NCI-H128 (cell line): ENCODE data around the gene PARVA.

Experiments used
- DNase-seq: peaks from one replicate; lab custom pipeline; 2025; ENCODE audit not compliant: unreplicated experiment; lab: John Stamatoyannopoulos, UW

Gene PARVA

DNA sequence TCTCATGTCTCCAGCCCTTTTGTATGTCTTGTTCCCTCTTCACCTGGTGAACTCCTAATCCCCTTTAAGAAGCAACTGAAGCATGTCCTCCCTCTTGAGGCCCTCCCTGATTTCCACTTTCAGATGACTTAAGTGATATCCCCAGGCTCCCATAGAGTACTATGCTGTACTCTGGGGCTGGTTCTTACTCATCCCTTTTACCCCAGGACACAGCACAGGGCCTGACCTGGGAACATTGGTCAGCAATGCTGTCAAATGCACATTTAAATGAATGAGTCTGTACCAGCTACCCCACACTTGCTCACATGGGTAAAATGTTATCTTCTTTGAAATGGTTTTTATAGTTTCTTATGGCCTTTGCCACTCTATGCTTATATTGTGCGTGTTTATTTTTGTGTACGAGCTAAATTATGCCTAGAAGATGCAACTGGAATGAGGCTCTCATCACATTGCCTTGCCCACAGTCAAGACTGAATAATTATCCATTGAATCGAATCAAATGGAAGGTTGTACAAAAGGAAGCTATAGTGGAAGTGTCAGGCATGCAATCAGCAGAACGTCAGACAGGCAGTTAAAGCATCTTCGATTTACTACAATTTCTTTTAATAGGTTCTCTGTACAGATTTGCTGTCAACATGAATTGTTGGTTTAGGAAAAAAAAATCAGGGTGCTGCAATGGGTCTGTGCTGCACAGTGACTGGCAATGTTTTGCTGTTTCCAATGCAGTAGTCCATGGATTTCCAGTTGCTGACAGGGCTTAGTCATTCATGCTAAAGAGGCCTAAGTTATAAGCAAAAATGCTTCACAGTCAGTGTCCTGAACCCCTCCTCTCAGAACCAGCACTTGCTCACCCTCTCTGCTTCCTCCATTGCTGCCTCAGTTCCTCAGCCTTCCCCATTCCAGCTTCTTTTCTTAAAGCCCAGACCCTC is 79.5 kb downstream of the PARVA start:
- no peak for DNase-seq

DNA sequence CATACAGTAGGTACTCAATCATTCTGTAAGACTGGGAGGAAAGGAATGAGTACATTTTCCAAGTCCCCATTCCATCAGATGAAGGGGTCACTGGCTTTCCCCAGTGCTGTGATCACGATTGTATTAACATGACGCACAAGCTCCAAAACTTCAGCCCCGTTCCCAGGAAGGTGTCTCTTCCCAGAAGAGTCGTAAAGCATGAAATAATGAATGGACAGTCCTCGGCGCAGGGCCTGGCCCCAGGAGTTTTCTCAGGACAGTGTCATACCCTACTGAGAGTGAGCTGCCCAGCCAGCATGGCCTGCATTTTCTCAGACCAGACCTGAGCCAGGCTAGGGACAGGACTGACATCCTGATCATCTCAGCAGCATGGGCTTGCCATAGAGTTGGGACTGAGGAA is 80.7 kb downstream of the PARVA start:
- no peak for DNase-seq

GRCh38 chr11:12459374-12459773 is 82.0 kb downstream of the PARVA start:
- DNase-seq = no peak

- no peak for DNase-seq
Observed at GRCh38 chr11:12459865-12460444, 82.6 kb downstream of the PARVA start.

DNA sequence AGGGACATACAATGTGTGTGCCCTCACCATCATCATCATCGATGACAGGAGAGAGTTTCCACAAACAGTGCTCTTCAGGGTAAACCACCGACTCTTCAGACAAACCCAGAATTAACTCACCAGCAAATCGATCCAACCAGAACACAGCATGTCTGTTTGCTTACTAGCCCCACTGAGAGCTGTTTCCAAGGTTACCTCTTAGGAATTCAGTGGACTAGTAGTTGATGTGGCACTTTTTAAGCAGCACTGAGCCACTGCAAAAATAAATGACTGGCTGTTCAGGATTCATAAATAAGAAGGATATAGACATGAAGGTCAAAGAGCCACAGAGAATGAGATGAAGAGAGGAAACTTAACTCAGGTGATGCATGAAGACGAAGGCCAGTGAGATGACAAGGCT is 83.1 kb downstream of the PARVA start:
- no peak for DNase-seq

GRCh38 chr11:12461516-12461915 is 84.1 kb downstream of the PARVA start:
- DNase-seq = peak; percentile 18

DNA sequence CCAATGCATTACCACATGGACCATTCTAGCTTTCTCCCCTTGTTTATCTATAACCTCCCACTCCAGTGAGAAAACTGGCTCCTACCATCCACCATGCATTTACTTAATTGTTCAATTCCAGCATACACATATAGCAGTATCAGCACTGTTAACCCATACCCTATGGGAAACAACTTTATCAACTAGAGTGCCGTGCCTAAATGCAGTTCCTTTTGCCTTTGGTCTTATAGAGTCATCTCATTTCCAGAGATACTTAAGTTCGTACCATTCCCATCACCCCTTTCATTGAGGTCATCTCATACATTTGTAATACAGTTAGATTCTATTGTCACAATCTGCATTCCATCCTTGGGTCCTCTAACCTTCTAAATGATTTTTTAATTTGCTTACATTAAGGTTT is 86.9 kb downstream of the PARVA start:
- DNase-seq = no peak

GRCh38 chr11:12465332-12465731 is 88.0 kb downstream of the PARVA start:
- DNase-seq = no peak

DNA sequence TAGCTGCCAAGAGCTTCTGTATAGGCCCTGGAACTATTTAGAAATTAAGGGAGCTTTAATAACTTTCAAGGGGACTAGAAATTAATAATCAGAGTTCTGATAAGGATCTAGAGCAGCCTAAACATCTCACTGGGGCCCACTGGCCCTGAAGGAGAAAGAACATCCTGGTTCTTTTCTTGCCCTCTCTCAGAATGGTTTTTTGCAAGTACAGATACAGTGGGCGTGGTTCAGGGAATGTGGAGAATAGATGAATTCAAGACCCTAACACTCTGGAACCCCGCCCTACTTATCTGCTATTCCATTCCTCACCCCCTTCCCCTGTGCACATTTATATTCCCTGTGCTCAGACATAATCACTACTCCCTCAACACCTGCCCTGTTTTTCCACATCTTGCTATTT is 90.2 kb downstream of the PARVA start:
- no peak for DNase-seq

- no peak for DNase-seq
Observed at GRCh38 chr11:12469451-12469850, 92.1 kb downstream of the PARVA start.

DNA sequence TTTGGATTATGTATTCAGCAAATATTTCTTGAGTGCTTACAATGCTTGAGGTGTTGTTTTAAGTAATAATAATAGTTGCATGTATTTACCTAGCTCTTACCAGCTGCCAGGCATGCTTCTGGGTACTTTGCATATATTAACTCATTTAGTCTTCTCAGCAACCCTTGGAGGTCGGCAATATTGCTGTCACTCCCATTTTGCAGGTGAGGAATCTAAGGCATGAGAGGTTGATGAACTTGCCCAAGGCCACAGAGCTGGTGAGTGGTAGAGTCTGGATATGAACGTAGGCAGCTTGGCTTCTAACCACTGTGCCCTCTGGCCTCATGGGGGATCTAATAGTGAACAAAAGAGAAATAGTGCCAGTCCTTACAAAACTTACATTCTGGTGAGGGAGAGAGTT is 92.9 kb downstream of the PARVA start:
- DNase-seq = no peak

DNA sequence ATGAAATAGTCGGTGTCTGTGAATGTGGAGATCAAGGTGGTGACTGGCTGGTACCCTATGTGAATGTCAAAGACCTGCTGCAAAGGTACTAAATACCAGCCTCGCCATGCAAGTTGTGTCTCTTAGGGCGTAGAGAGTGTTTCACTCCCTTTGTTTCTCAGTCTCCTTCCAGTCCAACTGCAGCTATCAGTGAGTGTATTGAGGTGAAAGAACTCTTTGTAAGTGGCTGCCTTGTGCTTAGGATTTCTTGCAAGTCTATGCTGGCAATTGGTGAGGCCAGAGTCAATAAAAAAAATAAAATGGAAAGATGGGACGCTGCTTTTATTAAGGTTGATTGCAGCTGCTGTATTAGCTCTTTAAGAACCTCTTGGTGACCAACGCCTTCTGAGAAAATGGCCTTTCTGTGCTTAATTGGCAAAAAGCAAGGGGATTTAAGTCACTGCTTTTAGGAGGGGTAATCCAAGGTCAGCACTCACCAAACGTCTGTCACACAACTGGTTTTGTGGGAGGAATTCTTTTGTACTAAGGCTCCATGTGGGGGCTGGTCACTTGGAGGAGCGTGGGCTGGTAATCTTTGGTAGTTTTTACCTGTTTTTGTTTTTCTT is 95.1 kb downstream of the PARVA start:
- DNase-seq = no peak

DNA sequence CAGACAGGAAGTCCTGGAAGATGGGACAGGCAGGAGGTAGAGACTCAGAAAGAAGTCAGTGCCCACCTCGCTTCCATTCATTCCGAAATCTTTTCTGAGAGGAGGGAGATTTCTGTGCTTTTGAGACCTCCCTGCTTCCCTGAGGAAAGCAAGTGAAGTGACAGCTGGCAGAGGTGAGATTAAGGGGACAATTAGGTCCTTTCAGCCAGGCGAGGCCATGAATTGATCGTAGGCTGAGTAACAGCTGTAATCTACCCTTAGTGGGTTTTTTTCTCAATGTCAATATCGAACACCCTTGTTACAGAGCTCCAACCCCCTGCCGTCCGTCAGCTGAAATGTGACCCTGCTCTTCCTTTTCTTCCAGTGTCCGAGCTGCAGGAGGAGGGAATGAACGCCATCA is 96.0 kb downstream of the PARVA start:
- DNase-seq = no peak

GRCh38 chr11:12474871-12475270 is 97.5 kb downstream of the PARVA start:
- no peak for DNase-seq

GRCh38 chr11:12478743-12479142 is 101.4 kb downstream of the PARVA start:
- no peak for DNase-seq

- no peak for DNase-seq
Observed at GRCh38 chr11:12480401-12480800, 103.0 kb downstream of the PARVA start.

GRCh38 chr11:12482839-12483238 is 105.5 kb downstream of the PARVA start:
- no peak for DNase-seq

DNA sequence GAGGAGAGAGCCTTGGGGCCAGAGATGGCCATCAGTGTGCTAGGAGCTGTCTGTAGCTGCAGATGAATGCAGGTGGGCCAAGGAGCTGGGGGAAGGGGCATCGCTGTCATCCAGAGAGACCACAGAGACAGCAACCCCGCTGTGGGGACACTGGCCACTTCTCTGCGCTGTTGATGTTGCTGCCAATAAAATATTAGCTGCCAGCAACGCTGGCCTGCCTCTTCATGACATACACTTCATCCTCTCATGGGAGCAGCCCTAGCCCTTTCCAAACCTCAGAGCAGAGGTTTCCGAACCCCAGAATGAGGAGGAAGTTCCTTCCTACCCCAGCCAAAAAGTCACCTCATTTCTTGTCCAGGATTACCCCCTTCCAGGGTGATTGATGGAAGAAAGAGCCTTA is 106.2 kb downstream of the PARVA start:
- DNase-seq = no peak

DNA sequence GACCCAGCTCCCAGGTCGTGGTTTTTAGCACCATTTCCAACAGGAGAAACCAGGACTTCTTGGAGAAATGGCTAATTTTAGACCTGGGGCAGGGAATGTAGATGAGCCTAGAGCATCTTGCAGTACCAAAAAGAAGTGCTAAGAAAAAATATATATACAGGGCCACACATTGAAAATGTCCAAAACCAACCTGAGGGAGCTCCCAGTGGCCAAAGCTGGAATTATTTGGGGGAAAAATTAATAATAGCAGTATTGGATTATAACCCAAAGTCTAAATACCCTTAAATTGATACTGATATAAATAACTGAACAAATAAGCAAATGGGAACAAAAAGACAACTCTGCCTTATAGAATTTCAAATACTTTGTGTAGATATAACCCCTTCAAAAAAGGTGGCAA is 108.0 kb downstream of the PARVA start:
- no peak for DNase-seq

GRCh38 chr11:12489246-12489772 is 111.9 kb downstream of the PARVA start:
- no peak for DNase-seq

DNA sequence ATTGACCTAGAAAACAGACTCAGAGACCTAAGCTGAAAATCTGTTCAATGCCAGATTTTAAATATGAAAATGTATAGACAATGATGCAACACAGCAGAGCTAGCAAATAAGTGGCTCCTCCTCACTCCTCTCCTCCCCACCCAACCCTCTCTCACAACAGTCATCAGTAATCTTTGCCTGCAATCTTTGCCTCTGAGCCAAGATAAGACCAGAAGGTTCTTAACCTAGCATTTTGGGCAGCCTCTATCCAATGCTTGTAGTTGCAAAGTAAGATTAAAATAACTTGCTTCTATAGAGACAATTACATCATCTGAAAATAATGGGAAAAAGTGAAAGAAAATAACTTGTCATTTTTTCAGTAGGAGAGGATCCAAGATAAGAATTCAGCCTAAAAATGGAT is 117.3 kb downstream of the PARVA start:
- DNase-seq = no peak
